OCI-LY7 (cell line): ENCODE results near the gene PTGDS. TPM values are rescaled to one million over a fixed set of nuclear protein-coding genes. Genes with fewer than 3 reads are reported as not detected.

Experiments used
- BruUV-seq: library from RNA; stranded (reverse); fragments of 400-500 nt; replicated peaks from 2 replicates; lab custom pipeline; 2021; lab: Mats Ljungman, UMichigan
- CTCF ChIA-PET: fragments of 300-600 bp; sonication (Branson Sonifier 250); formaldehyde crosslinking; loops from one replicate; lab custom pipeline; 2022; ENCODE audit warnings: antibody characterized with exemption; ENCODE audit not compliant: unreplicated experiment; lab: Charles Lee
- POLR2A ChIA-PET: fragments of 300-600 bp; sonication (Branson Sonifier 250); formaldehyde crosslinking; loops from one replicate; lab custom pipeline; 2022; ENCODE audit warnings: antibody characterized with exemption; lab: Charles Lee
- DNase-seq: peaks from one replicate; pipeline ENCODE4 v3.0.0-alpha.2; 2015; ENCODE audit warnings: low spot score
- H2AFZ ChIP-seq: fragments of 200-600 bp; sonication (generic), shearing (Covaris generic); 2 replicates; pipeline ENCODE4 v1.6.1; 2014; ENCODE audit warnings: mild to moderate bottlenecking, antibody characterized with exemption, low read length, moderate library complexity
- H3K27ac ChIP-seq: fragments of 200-600 bp; sonication (generic); 2 replicates; pipeline ENCODE4 v1.5.1; 2014; ENCODE audit warnings: mixed run types, low read depth, mild to moderate bottlenecking, moderate library complexity, low read length, inconsistent platforms; ENCODE audit not compliant: poor library complexity, severe bottlenecking
- H3K36me3 ChIP-seq: fragments of 200-600 bp; sonication (generic); 2 replicates; pipeline ENCODE4 v1.6.1; 2014; ENCODE audit warnings: mild to moderate bottlenecking, antibody characterized with exemption, low read length, moderate library complexity, mixed read lengths; ENCODE audit not compliant: insufficient read depth
- H3K4me1 ChIP-seq: fragments of 200-600 bp; sonication (generic); 2 replicates; pipeline ENCODE4 v1.5.1; 2014; ENCODE audit warnings: mild to moderate bottlenecking, low read length; ENCODE audit not compliant: insufficient read depth, poor library complexity, severe bottlenecking
- H3K4me2 ChIP-seq: fragments of 200-600 bp; sonication (generic); 2 replicates; pipeline ENCODE4 v1.6.1; 2014; ENCODE audit warnings: mild to moderate bottlenecking, low read length
- H3K4me3 ChIP-seq: fragments of 200-600 bp; sonication (generic); 2 replicates; pipeline ENCODE4 v1.5.1; 2014; ENCODE audit warnings: mild to moderate bottlenecking, low read depth, low read length; ENCODE audit not compliant: poor library complexity, severe bottlenecking
- H3K79me2 ChIP-seq: fragments of 200-600 bp; sonication (generic); 2 replicates; pipeline ENCODE4 v1.6.1; 2016; ENCODE audit warnings: low read depth, mild to moderate bottlenecking, low read length, moderate library complexity, mixed read lengths; ENCODE audit not compliant: insufficient read depth
- H3K9me2 ChIP-seq: fragments of 200-600 bp; sonication (generic); 2 replicates; pipeline ENCODE4 v1.6.1; 2016; ENCODE audit warnings: mild to moderate bottlenecking, low read length, mixed read lengths; ENCODE audit not compliant: insufficient read depth
- H3K9me3 ChIP-seq: fragments of 200-600 bp; sonication (generic); 2 replicates; pipeline ENCODE4 v1.6.1; 2014; ENCODE audit warnings: mild to moderate bottlenecking, mixed run types, low read length, mixed read lengths
- H4K20me1 ChIP-seq: fragments of 200-600 bp; sonication (generic); 2 replicates; pipeline ENCODE4 v1.6.1; 2014; ENCODE audit warnings: mild to moderate bottlenecking, antibody characterized with exemption, low read length, moderate library complexity, mixed read lengths; ENCODE audit not compliant: insufficient read depth
- EZH2phosphoT487 ChIP-seq: fragments of 200-600 bp; sonication (generic); IDR thresholded peaks from 2 replicates; pipeline ENCODE4 v1.6.1; 2018; ENCODE audit warnings: low read depth, borderline replicate concordance, mild to moderate bottlenecking, mixed run types, antibody characterized with exemption, low read length, moderate library complexity, mixed read lengths
- intact Hi-C: fragments of 100-400 bp; cut with micrococcal nuclease; formaldehyde crosslinking; loops from one replicate; pipeline ENCODE4 v1.10.0; 2022; ENCODE audit not compliant: unreplicated experiment
- total RNA-seq, 2 experiments: library from RNA; depleted of rRNA in 1 of 2; stranded (reverse); fragments of >200 nt in 1 of 2; shearing (Covaris generic) in 1 of 2; gene quantifications; 2 replicates each; pipeline ENCODE4 v1.2.3, GENCODE V29; 2014 to 2022
- TF ChIP-seq, protein P1 (sequence below): fragments of 200-600 bp; sonication (generic); conservative IDR thresholded peaks from 2 replicates; pipeline ENCODE4 v1.5.1; 2014; ENCODE audit warnings: mild to moderate bottlenecking, antibody characterized with exemption, low read length, moderate library complexity, mixed read lengths

The PTGDS gene
- total RNA-seq, 2 experiments from 2014 or later = not detected

DNA sequence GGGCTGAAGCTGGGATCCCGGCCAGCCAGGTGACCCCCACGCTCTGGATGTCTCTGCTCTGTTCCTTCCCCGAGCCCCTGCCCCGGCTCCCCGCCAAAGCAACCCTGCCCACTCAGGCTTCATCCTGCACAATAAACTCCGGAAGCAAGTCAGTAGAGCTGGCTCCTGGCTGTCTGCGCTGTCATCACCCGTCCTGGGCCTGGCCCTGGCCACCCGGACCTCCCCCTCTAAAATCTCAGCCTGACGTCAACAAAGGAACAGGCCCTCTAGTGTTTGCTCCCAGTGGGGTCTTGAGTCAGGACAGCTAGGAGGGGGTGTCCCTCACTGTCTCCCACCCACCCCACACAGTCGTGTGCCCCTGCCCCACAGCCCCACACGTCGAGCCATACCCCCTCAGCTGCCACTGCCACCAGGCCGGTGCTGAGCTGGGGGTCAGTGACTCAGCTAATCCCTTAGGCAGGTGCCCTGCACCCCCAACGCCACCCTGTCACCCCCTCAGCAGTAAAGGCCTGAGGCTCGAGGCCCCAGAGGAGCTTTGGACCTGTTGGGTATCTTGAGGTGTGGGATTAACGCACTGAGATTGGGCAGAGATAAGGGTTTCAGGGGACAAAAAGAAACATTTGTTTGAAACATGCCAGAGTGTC is 4.4 kb downstream of the PTGDS start:
- POLR2A ChIA-PET = interaction anchor here (1.6 kb wide), 1 partner anchor 11 kb away, joined by 5 read pairs; the partner anchor contains the start of gene PAXX
- no peaks in the 10 kb centered on the region for H3K36me3 ChIP-seq

DNA sequence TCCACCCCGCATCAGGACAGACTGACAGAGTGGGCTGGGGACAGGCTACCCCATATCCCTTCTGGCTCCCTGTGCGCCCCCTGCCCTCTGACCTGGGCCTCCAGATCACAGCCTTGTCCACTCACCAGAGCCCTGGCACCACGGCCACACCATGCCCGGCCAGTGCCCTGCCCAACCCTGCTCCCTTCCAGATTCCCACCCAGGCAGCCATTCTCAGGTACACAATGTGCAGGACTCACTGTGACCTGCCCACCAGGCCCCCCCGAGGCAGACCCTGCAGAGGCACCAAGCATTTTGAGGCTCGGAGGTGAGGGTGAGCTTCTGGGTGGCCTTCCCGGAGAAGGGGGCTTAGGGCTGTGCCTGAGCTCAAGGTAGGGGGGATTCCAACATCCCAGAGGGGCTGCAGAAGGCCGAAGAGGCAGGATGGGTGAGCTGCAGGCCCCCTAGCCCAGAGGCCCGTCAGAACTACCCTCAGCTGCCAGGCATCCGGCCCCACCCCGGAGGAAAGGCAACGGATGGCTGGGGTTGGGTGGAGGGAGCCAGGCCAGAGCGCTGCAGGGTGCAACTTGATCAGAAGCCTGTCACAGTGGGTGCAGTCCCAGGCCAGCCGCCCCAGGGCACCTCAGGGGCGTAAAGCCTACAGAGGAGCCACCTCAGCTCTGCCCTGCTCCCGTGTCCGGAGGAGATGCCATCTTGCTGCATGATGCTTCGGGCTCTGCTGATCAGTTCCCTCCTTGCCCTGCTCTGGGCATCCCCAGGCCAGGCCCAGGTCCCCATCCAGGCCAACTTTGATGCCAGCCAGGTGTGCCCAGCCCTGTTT is 5.1 kb downstream of the PTGDS start, which contains the start of gene LCNL1:
Gene LCNL1 (plus strand): TSS at position 762 of the 820 bp plus-strand sequence. CDS start 594 bp downstream, outside the sequence.
- BruUV-seq = no TSS peak
- no peak within 1 kb of the TSS for H2AFZ ChIP-seq
- H3K4me3 ChIP-seq = no peak within 1 kb of the TSS
- TF ChIP-seq, protein P1, sequence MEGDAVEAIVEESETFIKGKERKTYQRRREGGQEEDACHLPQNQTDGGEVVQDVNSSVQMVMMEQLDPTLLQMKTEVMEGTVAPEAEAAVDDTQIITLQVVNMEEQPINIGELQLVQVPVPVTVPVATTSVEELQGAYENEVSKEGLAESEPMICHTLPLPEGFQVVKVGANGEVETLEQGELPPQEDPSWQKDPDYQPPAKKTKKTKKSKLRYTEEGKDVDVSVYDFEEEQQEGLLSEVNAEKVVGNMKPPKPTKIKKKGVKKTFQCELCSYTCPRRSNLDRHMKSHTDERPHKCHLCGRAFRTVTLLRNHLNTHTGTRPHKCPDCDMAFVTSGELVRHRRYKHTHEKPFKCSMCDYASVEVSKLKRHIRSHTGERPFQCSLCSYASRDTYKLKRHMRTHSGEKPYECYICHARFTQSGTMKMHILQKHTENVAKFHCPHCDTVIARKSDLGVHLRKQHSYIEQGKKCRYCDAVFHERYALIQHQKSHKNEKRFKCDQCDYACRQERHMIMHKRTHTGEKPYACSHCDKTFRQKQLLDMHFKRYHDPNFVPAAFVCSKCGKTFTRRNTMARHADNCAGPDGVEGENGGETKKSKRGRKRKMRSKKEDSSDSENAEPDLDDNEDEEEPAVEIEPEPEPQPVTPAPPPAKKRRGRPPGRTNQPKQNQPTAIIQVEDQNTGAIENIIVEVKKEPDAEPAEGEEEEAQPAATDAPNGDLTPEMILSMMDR = no peak
- TF ChIP-seq EZH2phosphoT487 = no peak
- H3K9me2 ChIP-seq = no peaks in the 10 kb centered on the region
- CTCF ChIA-PET = no interaction called here
- POLR2A ChIA-PET = interaction anchor here (1.6 kb wide), 1 partner anchor 10 kb away, joined by 5 read pairs; the partner anchor contains the start of gene PAXX
- intact Hi-C loops = no loop called here
- no peak within 1 kb of the TSS for H3K27ac ChIP-seq
- DNase-seq = no peak
- H3K9me3 ChIP-seq = no peaks in the 10 kb centered on the region
- H3K4me2 ChIP-seq = no peak within 1 kb of the TSS
- no peaks in the 10 kb centered on the region for H4K20me1 ChIP-seq
- H3K4me1 ChIP-seq = no peaks in the 10 kb centered on the region
- no peaks in the 10 kb centered on the region for H3K36me3 ChIP-seq
- H3K79me2 ChIP-seq = no peaks in the 10 kb centered on the region

More for the DNA sequence above, 4.4 kb downstream of the PTGDS start:
- Histone ChIP-seq H3K79me2 (no peaks in the 10 kb centered on the region), H3K4me2 (no peak overlapping the region), H3K9me2 (no peaks in the 10 kb centered on the region), H2AFZ (no peak overlapping the region), H3K27ac (no peak overlapping the region), H3K4me1 (no peaks in the 10 kb centered on the region), H3K9me3 (no peaks in the 10 kb centered on the region), H3K4me3 (no peak overlapping the region), H4K20me1 (no peaks in the 10 kb centered on the region)
- no peak for DNase-seq
- no TSS peak for BruUV-seq
- TF ChIP-seq EZH2phosphoT487 = no peak
- TF ChIP-seq, protein P1 = no peak
- intact Hi-C loops = no loop called here
- CTCF ChIA-PET = no interaction called here
